Fibroblast of pulmonary artery (primary cell): ENCODE results near the gene TNK2.

Experiments used
- DNase-seq: peaks from one replicate; pipeline ENCODE4 v3.0.0-alpha.2; 2010; ENCODE audit warnings: low read depth
- H3K4me3 ChIP-seq: replicated peaks from 2 replicates; pipeline ENCODE4 v1.5.1; 2011; ENCODE audit warnings: low read depth, mild to moderate bottlenecking, control low read depth, low read length, moderate library complexity
- CTCF ChIP-seq: IDR thresholded peaks from 2 replicates; pipeline ENCODE4 v1.5.1; 2011; ENCODE audit warnings: mild to moderate bottlenecking, control low read depth, low read length, inconsistent platforms; ENCODE audit errors: missing control alignments

Gene TNK2

GRCh38 chr3:195884691-195885035 lies 23.7 kb downstream of the TNK2 start:
- H3K4me3 ChIP-seq, result no peak overlapping the region
- no peak for DNase-seq
- no peak for TF ChIP-seq CTCF

DNA sequence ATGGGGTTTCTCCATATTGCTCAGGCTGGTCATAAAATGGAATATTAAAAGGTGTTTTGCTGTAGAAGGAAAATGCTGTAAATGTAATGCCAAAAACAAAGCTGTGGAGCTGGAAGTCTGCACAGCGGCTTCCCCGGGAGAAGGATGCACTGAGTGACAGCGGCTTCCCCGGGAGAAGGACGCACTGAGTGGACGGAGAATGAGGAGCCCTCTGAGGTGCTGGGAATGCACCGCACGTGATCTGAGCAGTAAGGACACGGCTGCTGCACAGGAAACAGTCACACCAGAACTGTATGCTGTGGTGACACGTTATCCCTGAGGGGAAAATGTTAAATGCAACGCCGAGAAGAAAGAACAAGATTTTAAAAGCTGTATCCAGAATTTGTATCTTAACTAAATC lies 24.6 kb downstream of the TNK2 start:
- DNase-seq, result no peak
- TF ChIP-seq CTCF, result no peak
- H3K4me3 ChIP-seq, result no peak overlapping the region

DNA sequence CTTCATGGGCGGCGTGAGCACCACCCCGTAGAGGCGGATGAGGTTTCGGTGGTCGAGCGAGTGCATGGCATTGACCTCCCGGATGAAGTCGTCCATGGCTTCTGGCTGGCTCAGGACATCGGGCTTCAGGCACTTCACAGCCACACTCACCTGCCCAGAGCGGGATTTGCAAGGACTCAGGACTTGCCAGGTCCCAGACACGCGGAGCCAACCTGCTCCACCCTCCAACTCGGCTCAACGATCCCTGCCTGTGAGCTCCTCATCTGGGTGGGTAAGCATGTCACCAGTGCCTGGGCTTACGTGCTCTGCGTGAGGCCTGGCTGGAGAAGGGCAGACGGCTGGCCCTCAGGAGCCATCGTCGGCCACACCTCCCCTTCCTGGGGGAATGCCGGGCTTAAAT lies 25.2 kb downstream of the TNK2 start:
- no peak for DNase-seq
- TF ChIP-seq CTCF, result no peak
- no peak overlapping the region for H3K4me3 ChIP-seq

- TF ChIP-seq CTCF, result no peak
These were observed 26.3 kb downstream of the TNK2 start for GRCh38 chr3:195882002-195882441.

DNA sequence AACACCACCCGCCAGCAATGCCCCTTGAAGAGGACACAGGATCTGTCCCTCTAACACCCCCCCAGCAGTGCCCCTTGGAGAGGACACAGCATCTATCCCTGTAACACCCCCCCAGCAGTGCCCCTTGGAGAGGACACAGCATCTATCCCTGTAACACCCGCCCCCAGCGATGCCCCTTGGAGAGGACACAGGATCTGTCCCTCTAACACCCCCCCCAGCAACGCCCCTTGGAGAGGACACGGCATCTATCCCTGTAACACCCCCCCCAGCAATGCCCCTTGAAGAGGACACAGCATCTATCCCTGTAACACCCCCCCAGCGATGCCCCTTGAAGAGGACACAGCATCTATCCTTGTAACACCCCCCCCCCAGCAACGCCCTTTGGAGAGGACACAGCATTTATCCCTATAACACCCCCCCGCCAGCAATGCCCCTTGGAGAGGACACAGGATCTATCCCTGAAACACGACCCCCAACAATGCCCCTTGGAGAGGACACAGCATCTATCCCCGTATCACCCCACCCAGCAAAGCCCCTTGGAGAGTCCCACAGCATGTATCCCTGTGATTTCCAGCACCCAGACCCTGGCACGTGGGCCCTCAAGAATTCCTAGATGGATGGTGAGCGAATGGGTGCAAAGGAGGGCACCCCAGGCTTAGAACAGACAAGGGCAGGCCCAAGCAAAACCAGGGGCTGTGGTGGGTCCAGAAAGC lies 26.9 kb downstream of the TNK2 start:
- no peak for TF ChIP-seq CTCF
- no peak for DNase-seq
- H3K4me3 ChIP-seq, result no peak overlapping the region

More at GRCh38 chr3:195882002-195882441, 26.3 kb downstream of the TNK2 start:
- DNase-seq, result no peak
- no peak overlapping the region for H3K4me3 ChIP-seq

- DNase-seq, result no peak
- no peak for TF ChIP-seq CTCF
- H3K4me3 ChIP-seq, result no peak overlapping the region
These were observed 28.3 kb downstream of the TNK2 start for GRCh38 chr3:195880037-195880431.

- no peak for DNase-seq
- no peak for TF ChIP-seq CTCF
- no peak overlapping the region for H3K4me3 ChIP-seq
These were observed 28.8 kb downstream of the TNK2 start for GRCh38 chr3:195879416-195880036.
